OCI-LY1 (cell line): ENCODE measurements around the gene MLLT3.

Source experiments
- H2AFZ ChIP-seq: fragments of 200-600 bp; sonication (generic), shearing (Covaris generic); 2 replicates; pipeline ENCODE4 v1.6.0; 2014; ENCODE audit warnings: antibody characterized with exemption, mild to moderate bottlenecking, low read length
- H3F3A ChIP-seq: fragments of 200-600 bp; sonication (generic), shearing (Covaris generic); 2 replicates; pipeline ENCODE4 v1.6.0; 2014; ENCODE audit warnings: mild to moderate bottlenecking, antibody characterized with exemption, low read length, moderate library complexity; ENCODE audit not compliant: insufficient read depth
- H3K27ac ChIP-seq: fragments of 200-600 bp; sonication (generic); 2 replicates; pipeline ENCODE4 v1.5.1; 2014; ENCODE audit warnings: low read length, mixed run types, mild to moderate bottlenecking, low read depth; ENCODE audit not compliant: poor library complexity, severe bottlenecking
- H3K27me3 ChIP-seq: fragments of 200-600 bp; sonication (generic); 2 replicates; pipeline ENCODE4 v1.6.0; 2014; ENCODE audit warnings: antibody characterized with exemption, mild to moderate bottlenecking, low read length, moderate library complexity; ENCODE audit not compliant: insufficient read depth
- H3K36me3 ChIP-seq: fragments of 200-600 bp; sonication (generic); 2 replicates; pipeline ENCODE4 v1.6.1; 2014; ENCODE audit warnings: mild to moderate bottlenecking, antibody characterized with exemption, low read length, moderate library complexity, mixed read lengths; ENCODE audit not compliant: insufficient read depth
- H3K4me1 ChIP-seq: fragments of 200-600 bp; sonication (generic); 2 replicates; pipeline ENCODE4 v1.5.1; 2014; ENCODE audit warnings: mild to moderate bottlenecking, low read length, moderate library complexity; ENCODE audit not compliant: insufficient read depth, severe bottlenecking
- H3K4me2 ChIP-seq: fragments of 200-600 bp; sonication (generic), shearing (Covaris generic); 2 replicates; pipeline ENCODE4 v1.6.1; 2014; ENCODE audit warnings: low read length
- H3K4me3 ChIP-seq: fragments of 200-600 bp; sonication (generic); 2 replicates; pipeline ENCODE4 v1.5.1; 2014; ENCODE audit warnings: low read length, low read depth, mild to moderate bottlenecking, mixed read lengths; ENCODE audit not compliant: poor library complexity, severe bottlenecking
- H3K79me2 ChIP-seq: fragments of 200-600 bp; shearing (Covaris generic); 2 replicates; pipeline ENCODE4 v1.6.1; 2016; ENCODE audit warnings: mixed run types, low read length, mixed read lengths; ENCODE audit not compliant: insufficient read depth
- H3K9ac ChIP-seq: fragments of 200-600 bp; sonication (generic), shearing (Covaris generic); 2 replicates; pipeline ENCODE4 v1.6.1; 2014; ENCODE audit warnings: mild to moderate bottlenecking, low read length, mixed read lengths
- H3K9me2 ChIP-seq: fragments of 200-600 bp; sonication (generic), shearing (Covaris generic); 2 replicates; pipeline ENCODE4 v1.6.1; 2014; ENCODE audit warnings: low read depth, mild to moderate bottlenecking, low read length, mixed read lengths
- H3K9me3 ChIP-seq: fragments of 200-600 bp; shearing (Covaris generic); 2 replicates; pipeline ENCODE4 v1.6.1; 2014; ENCODE audit warnings: low read length, mixed read lengths
- H4K20me1 ChIP-seq: fragments of 200-600 bp; sonication (generic), shearing (Covaris generic); 2 replicates; pipeline ENCODE4 v1.6.0; 2016; ENCODE audit warnings: mild to moderate bottlenecking, low read length; ENCODE audit not compliant: insufficient read depth
- EZH2 ChIP-seq: fragments of 200-600 bp; sonication (generic), shearing (Covaris generic); IDR thresholded peaks from 2 replicates; pipeline ENCODE4 v1.8.0; 2017; ENCODE audit warnings: borderline replicate concordance, mixed run types, mild to moderate bottlenecking, antibody characterized with exemption, low read length, moderate library complexity, mixed read lengths
- TF ChIP-seq, protein P1 (sequence below): fragments of 200-600 bp; sonication (generic), shearing (Covaris generic); IDR thresholded peaks from 2 replicates; pipeline ENCODE4 v1.5.1; 2017; ENCODE audit warnings: mild to moderate bottlenecking, antibody characterized with exemption, low read length, moderate library complexity, mixed read lengths

MLLT3 gene

DNA sequence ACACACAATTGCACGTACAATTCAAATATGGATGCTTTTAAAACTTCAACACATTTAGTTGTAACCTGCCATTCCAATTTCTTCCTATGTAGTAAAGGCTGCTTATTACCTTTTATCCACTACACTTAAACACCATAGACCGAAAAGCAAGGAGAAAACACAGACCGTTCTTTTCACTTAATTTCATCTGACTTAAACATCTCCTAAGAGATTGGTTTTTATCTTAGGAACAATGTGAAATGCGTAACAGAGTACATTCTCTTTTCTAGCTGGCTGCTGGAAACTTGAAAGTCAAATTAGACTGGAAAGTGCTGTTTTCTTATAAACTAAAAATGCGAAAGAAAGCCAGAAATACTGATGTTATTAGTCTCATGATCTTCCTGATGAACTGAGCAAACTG, 241.8 kb downstream of the MLLT3 start:
- H3K79me2 ChIP-seq: peaks cover 57% of the 10 kb centered on the region
- no peaks in the 10 kb centered on the region for H4K20me1 ChIP-seq
- peak overlapping the region; percentile 99 for H3K27ac ChIP-seq
- TF ChIP-seq, protein P1, sequence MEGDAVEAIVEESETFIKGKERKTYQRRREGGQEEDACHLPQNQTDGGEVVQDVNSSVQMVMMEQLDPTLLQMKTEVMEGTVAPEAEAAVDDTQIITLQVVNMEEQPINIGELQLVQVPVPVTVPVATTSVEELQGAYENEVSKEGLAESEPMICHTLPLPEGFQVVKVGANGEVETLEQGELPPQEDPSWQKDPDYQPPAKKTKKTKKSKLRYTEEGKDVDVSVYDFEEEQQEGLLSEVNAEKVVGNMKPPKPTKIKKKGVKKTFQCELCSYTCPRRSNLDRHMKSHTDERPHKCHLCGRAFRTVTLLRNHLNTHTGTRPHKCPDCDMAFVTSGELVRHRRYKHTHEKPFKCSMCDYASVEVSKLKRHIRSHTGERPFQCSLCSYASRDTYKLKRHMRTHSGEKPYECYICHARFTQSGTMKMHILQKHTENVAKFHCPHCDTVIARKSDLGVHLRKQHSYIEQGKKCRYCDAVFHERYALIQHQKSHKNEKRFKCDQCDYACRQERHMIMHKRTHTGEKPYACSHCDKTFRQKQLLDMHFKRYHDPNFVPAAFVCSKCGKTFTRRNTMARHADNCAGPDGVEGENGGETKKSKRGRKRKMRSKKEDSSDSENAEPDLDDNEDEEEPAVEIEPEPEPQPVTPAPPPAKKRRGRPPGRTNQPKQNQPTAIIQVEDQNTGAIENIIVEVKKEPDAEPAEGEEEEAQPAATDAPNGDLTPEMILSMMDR: no peak
- TF ChIP-seq EZH2: no peak
- H3K27me3 ChIP-seq: no peaks in the 10 kb centered on the region
- H3K4me2 ChIP-seq: peak overlapping the region; percentile 88
- no peaks in the 10 kb centered on the region for H3K9me3 ChIP-seq
- peaks cover 63% of the 10 kb centered on the region for H3K4me1 ChIP-seq
- peaks cover 43% of the 10 kb centered on the region for H3K36me3 ChIP-seq
- no peaks in the 10 kb centered on the region for H3K9me2 ChIP-seq
- H3K9ac ChIP-seq: peak overlapping the region; percentile 79
- no peak overlapping the region for H2AFZ ChIP-seq
- peaks cover 14% of the 10 kb centered on the region; the same call in 1 of the 2 replicates for H3F3A ChIP-seq
- H3K4me3 ChIP-seq: peak overlapping the region; percentile 81

DNA sequence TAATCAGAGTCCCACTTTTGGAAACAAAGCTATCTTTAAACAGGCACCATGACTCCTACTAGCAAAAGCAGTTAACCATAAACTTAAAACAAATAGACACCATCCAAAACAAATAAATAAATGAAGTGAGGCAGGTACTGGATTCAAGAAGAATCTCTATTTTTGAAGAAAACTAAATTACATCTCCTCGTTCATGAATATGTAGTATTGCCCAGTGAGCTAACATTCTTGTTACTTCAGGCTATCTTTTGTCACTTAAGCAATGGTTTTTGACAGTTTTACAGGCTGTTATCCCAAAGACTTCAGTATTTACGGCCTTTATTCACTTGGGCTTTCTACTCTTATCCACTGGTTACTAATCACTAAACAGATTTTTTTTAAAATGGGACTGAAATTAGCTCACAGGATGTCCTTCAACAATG, 242.5 kb downstream of the MLLT3 start:
- H3K27me3 ChIP-seq: no peaks in the 10 kb centered on the region
- no peaks in the 10 kb centered on the region for H3K9me3 ChIP-seq
- H3K4me2 ChIP-seq: peak overlapping the region; percentile 88
- H3K4me3 ChIP-seq: peak overlapping the region; percentile 81
- no peaks in the 10 kb centered on the region for H4K20me1 ChIP-seq
- no peak for TF ChIP-seq EZH2
- TF ChIP-seq, protein P1: no peak
- H3K9ac ChIP-seq: peak overlapping the region; percentile 79
- peak overlapping the region; percentile 99 for H3K27ac ChIP-seq
- H3K36me3 ChIP-seq: peaks cover 47% of the 10 kb centered on the region
- H3K9me2 ChIP-seq: no peaks in the 10 kb centered on the region
- peaks cover 14% of the 10 kb centered on the region; the same call in 1 of the 2 replicates for H3F3A ChIP-seq
- H2AFZ ChIP-seq: no peak overlapping the region
- peaks cover 70% of the 10 kb centered on the region for H3K4me1 ChIP-seq
- peaks cover 63% of the 10 kb centered on the region for H3K79me2 ChIP-seq

DNA sequence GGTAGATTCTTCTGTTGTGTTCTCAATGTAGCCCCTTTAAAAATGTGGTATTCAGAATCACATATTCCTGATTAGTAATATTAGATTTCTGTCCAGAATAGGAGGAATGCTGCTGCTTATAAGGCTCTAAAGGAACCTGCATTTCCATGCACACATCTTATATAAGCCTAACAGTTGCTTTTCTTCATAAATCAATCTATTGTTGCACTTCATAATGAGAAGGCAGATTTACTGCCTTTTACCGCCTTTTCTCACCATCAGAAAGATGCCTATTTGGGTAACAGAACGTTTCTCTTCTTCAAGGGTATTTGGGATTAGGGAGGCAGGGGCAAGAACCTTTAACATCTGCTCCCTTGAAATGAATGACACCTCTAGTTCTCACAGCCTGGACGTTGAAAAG, 243.4 kb downstream of the MLLT3 start:
- Histone ChIP-seq H3K79me2 (peaks cover 70% of the 10 kb centered on the region), H2AFZ (no peak overlapping the region), H3K9ac (peak overlapping the region; percentile 79), H3F3A (peaks cover 14% of the 10 kb centered on the region; the same call in 1 of the 2 replicates), H3K36me3 (peaks cover 49% of the 10 kb centered on the region), H3K4me2 (peak overlapping the region; percentile 88), H4K20me1 (no peaks in the 10 kb centered on the region), H3K4me1 (peaks cover 70% of the 10 kb centered on the region), H3K27me3 (no peaks in the 10 kb centered on the region), H3K27ac (peak overlapping the region; percentile 99), H3K4me3 (peak overlapping the region; percentile 81), H3K9me2 (no peaks in the 10 kb centered on the region), H3K9me3 (no peaks in the 10 kb centered on the region)
- TF ChIP-seq, protein P1: no peak
- TF ChIP-seq EZH2: no peak
